Activated gamma-delta T cell treated with anti-CD3 and anti-CD28 coated beads, Interleukin-2, amount 50 U/mL, for 16 hours (primary cell): ENCODE results near the gene CAMTA1.

ENCODE experiments used
- DNase-seq: peaks from one replicate; pipeline ENCODE4 v3.0.0-alpha.2; 2020; ENCODE audit warnings: low read depth

CAMTA1 gene

DNA sequence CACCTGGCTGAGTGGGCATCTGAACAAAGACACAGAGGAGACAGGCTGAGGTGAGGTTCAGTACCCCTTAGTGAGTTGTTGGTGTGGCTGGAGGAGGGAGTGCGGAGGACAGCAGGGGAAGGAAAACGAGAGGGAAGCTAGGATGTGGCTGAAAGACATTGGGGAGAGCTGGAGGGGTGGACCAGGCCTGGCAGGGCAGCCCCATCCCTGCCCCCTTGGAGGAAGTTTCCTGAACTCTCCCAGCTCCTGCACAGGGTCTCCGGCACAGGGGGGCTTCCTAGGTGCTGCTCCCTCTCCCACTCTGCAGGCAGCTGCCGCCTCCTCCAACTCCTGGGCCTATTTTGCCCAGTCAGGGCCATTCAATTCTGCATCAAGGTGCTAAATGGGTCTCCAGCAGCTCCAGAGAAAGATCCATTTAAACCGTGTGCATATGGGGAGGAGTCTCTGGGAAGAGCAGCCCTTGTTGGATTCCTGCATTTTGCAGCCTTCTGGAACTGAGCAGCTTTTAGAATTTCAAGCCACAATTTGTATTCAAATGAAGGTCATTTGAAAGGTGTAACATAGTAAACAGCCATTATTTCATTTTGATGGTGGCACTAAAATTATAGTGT is 193.9 kb downstream of the CAMTA1 start:
- no peak for DNase-seq

DNA sequence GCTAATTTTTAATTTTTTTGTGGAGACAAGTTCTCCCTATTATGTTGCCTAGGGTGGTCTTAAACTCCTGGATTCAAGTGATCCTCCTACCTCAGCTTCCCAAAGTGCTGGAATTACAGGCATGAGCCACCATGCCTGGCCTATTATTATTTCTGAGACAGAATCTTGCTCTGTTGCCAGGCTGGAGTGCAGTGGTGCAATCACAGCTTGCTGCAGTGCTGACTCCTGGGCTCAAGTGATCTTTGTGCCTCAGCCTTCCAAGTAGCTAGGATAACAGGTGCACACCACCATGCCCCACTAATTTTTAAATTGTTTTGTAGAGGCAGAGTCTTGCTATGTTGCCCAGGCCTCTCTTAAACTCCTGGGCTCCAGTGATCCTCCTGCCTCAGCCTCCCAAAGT is 196.3 kb downstream of the CAMTA1 start:
- DNase-seq, result no peak

DNA sequence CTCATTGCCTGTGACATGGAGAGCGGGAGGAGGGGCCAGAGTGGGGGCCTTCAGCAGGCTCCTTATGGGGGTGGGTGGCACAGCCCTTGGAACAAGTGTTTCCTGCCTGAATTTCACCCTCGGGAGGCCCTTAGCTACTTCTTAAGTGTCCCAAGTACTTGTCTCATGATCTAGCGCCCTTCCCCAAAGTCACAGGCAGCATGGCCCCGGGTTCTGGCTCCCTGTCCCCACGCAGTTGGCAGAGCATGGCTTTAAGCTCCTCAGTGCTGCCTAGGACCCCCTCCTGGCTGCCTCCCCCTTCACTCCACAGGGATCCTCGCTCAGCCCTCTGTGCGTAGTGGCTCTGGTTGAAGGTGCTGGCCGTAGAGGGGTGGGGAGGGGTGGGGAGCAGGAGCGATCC is 197.2 kb downstream of the CAMTA1 start:
- no peak for DNase-seq

DNA sequence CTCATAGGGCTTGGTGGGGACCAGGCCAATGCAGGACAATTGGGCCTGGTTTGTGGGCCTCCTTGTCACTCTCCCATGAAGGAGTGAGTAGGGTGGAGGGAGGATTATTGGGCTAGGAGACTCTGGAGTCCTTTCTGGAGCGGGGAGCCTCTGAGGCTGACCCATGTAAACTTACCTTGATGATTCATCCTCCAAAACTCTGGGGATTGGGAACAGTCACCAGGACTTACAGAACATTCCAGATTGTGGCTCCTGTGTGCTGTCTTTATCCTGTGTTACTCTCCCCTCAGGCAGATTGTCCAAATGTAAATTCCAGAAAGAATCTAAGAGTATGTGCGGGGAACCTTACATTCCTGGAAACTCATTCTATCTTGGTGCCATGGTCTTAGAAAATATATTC is 197.6 kb downstream of the CAMTA1 start:
- DNase-seq, result no peak

DNA sequence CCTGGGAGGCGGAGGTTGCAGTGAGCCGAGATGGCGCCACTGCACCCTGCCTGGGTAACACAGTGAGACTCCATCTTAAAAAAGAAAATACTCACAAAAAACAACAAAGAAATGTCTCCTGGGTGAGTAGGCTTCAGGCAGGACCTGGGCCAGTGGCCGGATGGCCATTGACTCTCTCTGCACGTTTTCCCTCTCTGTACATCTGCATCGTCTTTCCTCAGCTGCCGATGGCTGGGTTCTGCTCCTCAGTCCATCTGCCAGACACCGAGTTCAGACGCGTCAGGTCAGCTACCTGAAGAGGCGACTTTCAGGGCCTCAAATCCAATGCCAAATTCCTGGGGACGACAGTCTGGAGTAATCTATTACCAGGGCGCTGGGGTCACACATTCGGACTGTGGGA is 199.3 kb downstream of the CAMTA1 start:
- DNase-seq, result no peak

DNA sequence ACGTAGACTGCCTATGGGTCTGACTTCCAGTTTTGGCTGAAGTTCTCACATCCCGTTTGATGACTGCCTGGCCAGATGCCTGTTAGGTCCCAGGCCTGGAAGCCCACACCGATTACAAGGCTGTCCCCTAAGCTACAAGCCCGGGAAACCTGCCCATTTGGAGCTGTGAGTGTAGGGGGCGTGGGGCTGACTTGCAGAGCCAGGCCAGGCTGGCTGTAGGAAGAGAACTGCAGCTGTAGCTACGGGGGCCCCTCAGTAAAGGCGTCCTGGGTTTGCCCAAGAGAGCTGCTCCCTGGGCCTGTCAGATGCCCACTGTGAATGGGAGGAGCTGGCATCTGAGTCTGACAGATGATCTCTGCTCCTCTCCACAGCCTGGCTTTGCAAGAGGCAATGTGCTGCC is 199.7 kb downstream of the CAMTA1 start:
- DNase-seq, result no peak

DNA sequence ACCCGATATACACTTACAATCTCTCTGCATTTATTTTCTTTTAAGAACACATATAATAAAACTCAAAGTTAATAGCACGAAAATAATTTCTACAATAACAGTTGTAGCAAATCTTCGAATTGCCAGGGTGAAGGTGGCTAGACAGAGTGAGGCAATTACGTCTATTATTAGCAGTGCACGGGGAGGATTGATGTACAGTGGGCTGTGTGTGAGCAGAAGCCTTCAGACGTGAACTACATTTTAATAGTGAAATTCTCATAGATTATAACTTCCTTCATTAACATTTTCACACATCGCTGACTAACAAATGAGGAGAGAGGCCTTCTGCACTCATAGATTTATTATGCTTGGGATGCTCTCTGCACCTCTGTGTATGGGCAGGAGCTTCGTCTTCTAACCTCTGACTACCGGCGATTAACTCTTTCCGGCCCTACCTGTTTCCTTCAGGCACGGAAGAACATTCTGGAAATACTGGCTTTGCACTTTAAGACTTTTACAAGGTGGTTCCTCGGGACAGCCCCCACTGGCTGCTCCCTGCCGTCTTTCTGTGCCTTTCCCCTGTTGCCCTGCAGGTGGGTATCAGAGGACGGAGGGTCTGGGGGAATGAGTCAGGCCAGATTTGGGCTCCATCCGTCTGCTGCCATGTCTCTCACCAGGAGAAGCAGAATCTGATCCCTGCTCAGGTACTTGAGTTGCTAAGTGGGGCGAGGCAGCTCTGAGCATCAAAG is 200.5 kb downstream of the CAMTA1 start:
- no peak for DNase-seq

DNA sequence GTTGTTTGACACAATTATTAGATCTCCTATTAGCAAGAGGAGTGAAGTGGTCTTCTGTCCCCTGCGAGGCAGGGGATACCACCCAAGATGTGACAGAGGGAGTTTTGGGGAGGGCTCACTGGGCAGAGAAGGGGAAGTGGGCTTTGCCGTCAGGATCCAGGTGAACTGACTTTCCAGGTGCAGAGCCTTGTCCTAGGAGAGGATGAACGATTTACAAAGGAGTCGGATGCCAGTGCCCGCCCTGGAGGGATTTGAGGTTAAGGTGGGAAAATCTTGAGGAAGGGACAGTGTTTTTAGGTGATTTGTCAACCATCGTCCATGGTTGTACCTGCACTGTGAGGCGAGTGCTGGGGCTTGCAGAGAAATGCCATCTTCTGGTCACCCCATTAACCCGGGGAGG is 201.0 kb downstream of the CAMTA1 start:
- no peak for DNase-seq

DNA sequence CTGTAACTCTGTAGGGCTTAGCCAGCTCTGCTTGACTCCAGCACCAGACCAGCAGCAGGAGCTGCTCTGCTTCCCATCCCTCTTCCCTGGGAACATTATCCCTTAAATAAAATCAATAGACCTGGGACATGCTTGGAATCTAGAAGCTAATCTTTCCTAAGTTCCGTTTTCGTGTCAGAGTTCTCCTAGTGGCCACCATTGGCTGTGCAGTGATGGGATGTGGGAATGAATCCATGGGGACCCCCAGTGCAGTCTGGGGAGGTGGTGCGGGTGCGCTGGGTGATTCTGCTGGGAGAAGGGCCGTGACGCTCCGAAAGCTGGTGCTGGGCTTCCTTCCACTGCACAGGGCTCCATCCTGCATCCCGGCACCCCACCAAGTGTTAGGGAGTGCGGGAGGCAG is 202.7 kb downstream of the CAMTA1 start:
- no peak for DNase-seq

DNA sequence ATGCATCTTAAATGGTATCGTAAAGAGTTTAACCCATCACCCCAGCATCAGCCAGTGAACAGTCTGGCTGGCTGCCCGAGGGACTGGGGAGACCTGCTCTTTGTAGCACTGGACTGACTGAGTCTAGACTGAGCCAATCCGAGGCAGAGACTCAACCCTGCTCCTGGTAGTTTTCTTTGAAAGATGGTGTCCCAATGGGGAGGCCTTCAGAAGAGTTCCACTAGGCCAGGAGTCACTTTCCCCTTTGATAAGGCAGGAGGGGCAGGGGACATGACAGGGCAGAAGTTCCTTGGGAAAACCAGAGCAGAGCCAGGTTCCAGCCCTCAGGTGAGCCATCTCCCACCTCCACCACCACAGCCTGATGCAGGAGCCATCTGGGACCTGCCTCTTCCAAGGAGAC is 203.5 kb downstream of the CAMTA1 start:
- no peak for DNase-seq

DNA sequence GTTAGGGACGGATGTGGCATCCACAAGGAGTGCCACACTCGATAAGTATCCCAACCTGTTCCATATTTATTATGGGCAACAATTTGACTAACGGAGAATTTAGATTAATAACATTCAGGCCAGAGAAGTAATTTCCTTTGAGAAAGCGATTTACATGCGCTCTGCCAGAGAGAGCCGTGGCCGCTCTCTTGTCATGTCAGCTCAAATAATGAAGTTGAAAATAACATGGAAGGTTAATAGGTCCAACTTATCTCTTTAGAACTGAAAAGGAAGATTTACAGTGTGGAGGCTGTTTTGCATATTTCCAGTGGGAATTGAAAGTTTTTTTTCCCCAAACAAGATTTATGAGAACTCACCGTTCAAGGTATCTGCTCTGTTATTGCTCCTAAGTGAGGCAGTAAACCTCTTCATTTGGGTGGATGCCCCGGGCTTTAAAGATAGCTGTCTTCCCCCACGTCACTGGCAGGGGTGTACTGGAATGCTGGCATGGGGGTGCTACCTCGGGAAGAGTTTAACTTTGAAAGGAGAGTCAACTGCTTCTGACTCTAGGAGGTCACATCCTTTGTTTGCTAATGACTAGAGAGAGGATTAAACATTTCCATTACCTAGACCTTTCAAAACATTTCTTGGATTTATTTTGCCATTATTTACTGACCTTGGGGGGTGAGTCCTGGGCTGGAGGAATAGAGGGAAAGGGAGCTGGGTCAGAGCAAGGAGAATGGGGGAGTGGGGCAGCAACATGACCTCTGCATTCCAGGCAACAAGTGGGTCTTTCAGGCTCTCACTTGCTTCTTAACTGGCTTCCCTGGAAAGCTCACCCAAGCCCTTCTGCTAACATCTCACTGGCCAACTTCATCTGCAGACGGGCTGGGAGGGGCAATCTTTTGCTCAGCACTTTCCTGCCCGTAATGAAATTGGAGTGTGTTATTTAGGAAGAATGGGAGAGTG is 204.2 kb downstream of the CAMTA1 start:
- no peak for DNase-seq

DNA sequence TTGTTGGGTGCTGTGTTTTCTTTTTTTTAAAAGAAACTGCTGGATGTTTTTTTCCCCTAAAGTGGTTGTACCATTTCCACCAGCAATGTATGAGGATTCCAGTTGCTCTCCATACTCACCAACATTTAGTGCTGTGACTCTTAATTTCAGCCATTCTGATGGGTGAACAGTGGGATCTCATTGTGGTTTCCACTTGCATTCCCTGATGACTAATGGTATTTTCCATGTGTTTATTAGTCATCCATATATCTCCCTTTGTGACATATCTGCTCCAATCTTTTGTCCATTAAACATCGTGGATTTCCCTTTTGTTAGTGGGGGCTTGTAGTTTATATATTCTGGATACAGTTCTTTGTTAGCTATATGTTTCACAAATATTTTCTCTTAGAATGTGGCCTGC is 206.0 kb downstream of the CAMTA1 start:
- DNase-seq, result no peak

DNA sequence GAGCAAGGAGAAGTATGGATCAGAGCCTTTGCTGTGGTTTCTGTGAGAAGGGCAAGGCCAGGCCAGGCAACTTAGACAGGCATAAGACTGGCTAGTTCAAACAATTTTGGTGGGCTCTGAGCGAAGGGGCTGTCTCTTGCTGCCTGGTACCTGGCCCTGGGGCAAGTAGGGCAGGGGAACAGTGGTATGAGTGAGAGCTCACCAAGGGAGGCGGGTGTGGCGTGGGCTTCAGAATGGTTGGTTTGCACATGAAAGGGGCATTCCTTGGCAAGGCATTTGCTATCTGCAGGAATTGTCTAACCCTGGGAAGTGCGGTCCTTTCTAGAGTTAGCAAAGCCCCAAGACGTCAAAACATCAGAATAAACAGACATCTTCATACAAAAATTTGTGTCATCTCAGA is 210.5 kb downstream of the CAMTA1 start:
- no peak for DNase-seq

DNA sequence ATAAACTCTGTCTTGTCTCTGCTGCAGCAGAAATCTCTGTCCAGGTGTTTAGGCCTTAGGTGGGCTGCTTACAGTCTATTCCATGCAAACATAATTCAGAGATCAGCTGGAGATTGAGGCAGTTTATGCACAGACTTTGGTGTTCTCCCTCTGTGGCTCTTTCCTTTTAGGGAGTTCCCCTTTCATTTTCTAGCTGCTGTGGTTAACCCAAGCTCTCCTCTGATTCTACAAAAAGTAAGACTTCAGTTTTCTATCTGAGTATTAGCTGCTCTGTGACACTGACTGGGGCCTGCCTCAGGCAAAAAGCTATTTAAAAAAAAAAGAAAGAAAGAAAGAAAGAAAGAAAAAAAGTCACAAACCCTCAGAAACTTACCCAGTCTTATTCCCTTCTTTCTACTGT is 211.1 kb downstream of the CAMTA1 start:
- no peak for DNase-seq

DNA sequence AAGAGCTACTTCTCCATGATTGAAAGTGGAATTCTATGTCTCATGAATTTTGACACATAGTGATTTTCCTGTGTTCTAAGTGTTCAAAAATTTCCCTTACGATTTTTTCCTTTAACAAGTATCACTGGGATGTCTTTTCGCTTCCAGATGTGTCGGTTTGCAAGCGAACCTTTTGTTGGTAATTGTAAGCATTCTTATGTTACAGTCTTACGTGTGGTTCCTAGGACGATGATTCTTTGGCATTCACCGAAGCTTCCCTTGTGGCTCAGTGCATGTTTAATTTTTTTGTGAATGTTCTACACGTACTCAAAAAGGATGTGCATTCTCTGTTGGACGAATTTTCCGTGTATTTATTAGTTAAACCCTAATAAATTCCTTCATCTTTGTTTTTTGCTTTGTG is 211.6 kb downstream of the CAMTA1 start:
- DNase-seq, result no peak

DNA sequence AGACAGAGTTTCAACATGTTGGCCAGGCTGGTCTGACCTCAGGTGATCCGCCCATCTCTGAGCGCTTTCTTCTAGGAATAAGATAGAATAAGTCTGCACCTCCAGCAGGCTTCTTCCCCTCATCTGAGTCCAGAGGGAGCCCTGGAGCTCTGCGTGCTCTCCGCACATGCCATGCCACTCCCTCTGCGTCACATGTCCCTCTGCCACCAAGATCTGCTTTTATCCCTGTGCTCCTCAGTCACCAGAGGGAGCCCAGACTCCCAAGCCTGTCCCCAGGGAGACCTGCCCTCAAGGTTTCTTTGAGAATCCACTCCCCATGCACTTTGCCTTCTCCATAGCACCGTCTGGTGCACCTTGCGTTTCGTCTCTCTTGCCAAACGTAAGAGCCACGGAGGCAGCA is 213.0 kb downstream of the CAMTA1 start:
- DNase-seq, result no peak

DNA sequence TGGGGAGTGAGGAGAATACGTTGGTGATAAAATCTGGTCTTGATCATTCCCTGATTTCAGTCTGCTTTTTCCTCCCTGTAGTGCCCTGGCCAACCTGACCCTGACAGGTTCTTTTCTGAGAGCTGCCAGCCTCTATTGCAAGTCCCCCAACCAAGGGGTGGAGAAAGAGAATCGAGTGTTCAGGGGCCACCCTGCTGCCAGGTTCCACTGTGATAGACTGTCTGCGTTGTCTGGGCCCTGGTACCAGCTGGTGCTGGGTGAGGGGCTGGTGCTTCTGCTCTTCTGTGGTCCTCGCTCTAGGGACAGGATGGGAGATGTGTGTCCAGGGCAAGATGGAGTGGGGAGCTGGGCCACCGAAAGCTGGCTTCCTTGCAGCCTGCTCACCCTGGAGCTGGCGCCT is 214.6 kb downstream of the CAMTA1 start:
- no peak for DNase-seq

DNA sequence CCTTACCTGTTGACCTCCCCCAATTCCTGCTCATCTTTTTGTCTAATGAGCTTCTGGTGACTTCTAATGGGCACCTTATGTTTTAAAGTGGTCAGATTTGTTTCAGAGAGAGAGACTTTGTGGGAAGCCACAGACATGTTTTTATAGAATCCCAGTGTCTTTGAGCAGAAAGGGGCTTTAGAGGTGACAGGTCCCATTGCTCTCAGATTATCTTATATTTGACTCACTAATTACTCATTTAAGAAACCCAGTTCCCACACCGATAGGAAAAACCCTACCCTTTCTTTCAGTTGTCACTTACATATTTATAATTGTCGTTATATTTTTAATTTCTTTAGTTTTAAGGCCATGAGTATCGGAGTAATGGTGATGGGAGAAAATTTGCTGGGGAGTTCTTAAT is 215.5 kb downstream of the CAMTA1 start:
- DNase-seq, result no peak

DNA sequence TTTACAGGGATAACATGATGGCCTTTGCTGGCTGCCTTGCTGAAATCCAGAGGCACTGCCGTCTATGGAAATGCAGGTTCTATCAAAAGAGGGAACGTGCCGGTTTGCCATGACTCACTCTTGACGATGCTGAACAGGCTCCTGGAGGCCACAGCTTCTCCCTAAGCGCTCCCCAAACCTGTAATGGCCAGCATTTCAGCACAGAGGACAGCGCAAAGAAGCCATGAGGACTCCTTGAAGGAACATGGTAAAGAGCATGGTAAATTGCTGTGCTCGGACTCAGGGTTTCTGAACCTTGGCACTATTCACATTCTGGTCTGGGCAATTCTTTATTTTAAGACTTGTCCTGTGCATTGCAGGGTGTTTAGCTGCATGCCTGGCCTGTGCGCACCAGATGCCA is 217.5 kb downstream of the CAMTA1 start:
- DNase-seq, result no peak

DNA sequence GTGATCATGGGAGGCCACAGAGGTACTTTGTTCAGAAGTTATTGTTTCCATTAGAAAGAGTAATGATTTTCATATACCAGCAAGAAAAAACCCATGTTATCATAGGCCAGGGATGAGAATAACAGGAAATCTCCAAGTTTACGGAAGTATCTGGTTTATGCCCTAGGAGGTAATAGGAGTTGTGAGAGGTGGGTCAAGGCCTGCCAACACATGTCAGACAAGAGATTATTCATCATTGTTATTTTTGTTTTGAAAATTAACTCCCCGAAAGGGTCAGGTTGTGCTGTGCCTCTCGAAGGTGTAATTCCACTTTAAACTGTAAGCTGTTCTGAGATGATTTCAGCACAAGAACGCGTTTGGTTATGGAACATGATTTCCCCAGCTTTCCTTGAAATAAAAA is 218.4 kb downstream of the CAMTA1 start:
- DNase-seq, result no peak

DNA sequence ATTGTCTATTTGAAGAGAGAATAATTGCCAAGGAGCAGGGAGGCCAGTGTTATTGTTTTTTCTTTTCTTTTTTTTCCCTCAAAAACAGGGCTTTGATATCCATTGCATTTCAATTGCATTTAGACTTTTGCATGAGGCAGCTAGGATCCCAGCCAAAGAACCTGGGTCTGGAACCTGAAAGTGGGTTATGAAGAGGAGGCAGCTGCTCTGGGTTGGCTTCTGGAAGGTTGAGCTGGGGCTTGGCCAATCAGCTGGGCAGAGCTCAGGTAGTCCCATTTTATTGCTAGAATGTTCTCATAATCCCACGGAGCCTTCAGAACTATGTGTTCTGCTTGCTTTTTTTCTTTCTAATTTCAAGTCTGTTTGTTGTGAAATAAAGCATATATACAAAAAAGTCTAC is 218.9 kb downstream of the CAMTA1 start:
- no peak for DNase-seq

DNA sequence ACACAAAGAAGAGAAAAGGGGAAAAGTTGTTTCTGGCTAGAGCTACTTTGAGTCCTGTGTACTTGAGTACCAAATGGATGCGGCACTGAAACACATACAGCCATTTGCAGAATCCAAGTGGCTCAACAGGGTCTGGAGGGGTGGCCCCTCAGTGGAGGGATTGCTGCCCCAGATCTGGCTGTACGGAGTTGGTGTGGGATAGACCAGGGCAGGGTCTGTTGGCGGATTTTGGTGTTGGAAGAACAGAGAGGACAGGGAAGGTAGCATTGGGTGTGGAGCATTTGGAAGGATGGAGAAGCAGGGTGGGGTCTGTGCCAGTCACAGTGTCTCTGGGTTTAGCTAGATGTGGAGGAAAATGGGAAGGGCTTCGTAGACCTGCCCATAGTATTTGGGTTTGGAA is 220.5 kb downstream of the CAMTA1 start:
- DNase-seq, result no peak
